ENCODE results near the gene PNPLA7.
A peak's percentile ranks its signal among the peaks of the same experiment; 100 is the strongest.

The PNPLA7 gene

DNA sequence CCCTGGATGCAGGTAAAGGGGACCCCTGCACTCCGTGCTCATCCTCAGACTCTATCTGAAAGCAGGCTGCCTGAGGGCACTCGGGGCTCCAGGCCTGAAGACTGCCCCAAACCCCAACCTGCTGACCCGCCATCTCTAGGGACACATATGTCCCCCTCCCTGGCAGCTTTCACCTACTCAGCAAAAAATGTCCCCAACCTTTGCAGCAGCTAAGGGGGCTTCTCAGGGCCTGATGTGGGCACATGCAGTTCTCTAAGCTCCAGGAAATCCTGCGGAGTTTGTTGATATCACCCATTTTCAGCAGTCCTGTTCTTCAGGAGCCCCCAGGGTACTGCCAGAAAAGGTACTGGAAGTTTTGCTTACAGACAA lies 30.7 kb upstream of the PNPLA7 start:
- TF ChIP-seq, protein P1, sequence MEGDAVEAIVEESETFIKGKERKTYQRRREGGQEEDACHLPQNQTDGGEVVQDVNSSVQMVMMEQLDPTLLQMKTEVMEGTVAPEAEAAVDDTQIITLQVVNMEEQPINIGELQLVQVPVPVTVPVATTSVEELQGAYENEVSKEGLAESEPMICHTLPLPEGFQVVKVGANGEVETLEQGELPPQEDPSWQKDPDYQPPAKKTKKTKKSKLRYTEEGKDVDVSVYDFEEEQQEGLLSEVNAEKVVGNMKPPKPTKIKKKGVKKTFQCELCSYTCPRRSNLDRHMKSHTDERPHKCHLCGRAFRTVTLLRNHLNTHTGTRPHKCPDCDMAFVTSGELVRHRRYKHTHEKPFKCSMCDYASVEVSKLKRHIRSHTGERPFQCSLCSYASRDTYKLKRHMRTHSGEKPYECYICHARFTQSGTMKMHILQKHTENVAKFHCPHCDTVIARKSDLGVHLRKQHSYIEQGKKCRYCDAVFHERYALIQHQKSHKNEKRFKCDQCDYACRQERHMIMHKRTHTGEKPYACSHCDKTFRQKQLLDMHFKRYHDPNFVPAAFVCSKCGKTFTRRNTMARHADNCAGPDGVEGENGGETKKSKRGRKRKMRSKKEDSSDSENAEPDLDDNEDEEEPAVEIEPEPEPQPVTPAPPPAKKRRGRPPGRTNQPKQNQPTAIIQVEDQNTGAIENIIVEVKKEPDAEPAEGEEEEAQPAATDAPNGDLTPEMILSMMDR (IDR thresholded peaks at IDR 0.05) = no peak

DNA sequence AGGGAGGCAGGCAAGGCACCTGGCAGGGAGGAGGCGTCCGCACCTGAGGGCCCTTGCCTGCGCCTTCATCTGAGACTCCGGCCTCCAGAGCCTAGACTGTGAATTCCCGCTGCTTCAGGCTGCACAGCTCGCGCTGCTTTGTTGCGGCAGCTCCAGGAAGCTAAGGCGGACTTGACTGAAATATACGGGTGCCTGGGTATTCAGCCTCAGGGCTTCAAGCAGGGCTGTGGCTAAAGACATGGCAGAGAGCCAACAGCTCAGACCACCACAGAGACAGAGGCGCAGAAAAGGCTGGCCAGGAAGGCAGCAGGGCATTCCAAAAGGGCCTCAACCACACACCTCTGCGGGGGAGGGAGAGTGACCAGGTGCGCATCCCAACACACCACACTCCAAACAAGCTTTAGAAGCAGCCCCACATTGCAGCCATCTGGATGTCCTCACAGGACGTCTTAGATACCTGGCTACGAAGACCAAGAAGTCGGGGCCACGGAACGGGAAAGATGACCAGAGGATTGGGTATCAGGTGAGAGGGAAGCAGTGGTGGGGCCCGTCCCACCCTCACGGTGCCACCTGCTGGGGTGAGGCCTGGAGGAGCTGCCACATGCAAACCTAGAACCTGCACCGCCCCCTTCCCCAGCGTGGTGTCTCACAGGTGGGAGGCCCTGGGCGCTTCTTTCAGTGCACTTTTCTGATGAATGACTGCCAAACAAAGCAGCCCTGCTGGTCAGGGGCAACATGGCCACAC lies 30.2 kb upstream of the PNPLA7 start:
- TF ChIP-seq, protein P1 (IDR thresholded peaks at IDR 0.05) = no peak

DNA sequence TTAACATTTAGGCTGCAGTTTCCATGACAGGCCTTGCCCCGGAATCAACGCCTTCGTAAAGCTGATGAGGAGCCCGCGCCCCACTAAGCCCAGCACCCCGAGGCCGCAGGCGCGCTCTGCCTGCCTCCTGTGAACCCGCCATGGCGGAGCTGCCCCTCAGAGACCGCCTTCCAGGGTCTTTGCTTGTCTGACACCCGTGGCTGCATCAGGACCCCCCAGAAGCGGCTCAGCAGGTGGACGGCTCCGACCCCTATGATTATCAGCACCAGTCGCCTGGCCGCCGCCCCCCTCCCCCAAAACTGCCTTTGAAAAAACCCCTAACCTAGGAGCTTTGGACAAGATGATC lies 29.0 kb upstream of the PNPLA7 start:
- TF ChIP-seq, protein P1 (IDR thresholded peaks at IDR 0.05) = no peak

DNA sequence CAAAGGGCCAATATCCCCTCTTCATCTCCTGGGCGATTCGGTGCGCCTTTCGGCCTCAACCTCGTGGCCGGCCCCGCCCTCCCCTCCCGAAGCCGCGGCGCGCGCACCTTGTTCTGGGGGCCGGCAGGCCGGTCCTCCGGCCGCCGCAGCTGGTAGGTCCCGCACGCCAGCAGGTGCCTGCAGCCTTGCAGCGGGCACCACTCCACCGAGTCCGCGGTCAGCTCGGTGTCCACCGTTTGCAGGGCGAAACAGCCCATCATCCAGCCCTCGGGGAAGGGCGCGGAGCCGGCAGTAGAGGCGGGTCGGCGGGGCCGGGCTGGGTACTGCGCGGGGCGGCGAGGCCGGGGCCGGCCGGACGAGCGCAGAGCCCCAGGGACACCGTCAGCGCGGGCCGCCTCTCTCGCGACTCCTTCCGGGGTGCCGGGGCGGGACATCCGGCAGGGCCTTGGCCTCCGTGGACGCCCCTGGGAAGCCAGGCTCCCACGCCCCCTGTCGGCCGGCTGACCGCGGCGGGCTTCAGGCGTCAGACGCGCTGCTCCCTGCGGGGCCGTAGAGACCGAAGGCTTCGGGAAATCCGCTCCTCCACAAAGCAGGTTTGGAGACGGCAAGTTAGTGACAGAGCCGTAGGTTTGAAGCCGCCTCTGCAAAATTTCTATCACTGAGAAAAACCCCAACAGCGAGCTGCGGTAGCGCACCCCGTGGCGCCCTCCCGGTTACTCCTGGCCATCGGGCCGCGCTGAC lies 28.5 kb upstream of the PNPLA7 start, which contains the start of gene DPH7:
Gene DPH7, minus strand, starts transcription at position 408 of the 741 bp plus-strand sequence. Its CDS starts 148 bp downstream, at position 260.
- TF ChIP-seq, protein P1 (IDR thresholded peaks at IDR 0.05) = peak; percentile 98

DNA sequence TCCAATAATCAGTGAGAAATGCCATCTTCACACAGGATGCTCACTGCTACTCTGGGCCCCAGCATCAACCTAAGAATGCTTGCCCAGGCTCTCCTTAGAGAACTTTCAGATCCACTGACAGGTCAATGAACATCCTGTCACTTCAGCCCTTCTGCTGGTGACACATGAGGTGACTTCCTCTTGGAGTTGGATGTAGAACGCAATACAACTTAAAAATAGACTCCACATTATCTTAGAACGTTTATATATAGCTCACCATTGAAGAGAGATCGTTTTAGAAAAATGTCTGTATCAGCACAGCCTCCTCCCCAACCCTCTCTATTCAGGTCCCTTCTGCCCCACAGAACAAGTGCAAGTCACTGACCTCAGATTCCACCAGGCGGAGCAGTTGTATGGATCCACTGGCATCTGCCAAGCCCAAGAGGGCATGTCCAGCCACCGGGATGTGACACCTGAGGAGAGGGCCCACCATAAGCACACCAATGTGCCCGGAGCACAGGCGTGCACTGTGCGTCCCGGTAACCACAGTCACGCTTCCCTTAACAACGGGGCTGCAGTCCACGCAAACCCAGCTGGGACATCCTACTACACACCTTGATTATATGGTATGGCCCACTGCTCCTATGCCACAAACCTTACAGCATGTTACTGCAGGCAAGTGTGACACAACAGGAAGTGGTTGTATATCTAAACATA lies 25.7 kb upstream of the PNPLA7 start:
- TF ChIP-seq, protein P1 (IDR thresholded peaks at IDR 0.05) = no peak

DNA sequence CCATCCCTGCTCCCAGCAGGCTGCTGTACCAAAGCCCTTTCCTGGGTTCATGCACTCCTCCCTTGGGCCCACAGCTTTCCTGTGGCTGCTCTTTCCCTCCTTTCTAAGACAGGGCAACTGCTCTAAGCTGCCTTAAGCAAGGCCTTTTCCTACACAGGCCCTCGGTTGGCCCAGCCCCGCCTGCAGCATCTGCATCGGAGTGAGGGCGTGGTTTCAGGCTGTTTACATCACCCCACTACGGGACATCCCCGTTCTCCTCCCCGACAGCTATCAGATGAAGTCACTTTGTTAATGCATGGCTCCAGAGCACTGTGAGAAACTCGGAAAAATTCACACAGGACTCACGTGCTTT lies 25.1 kb upstream of the PNPLA7 start:
- TF ChIP-seq, protein P1 (IDR thresholded peaks at IDR 0.05) = no peak

DNA sequence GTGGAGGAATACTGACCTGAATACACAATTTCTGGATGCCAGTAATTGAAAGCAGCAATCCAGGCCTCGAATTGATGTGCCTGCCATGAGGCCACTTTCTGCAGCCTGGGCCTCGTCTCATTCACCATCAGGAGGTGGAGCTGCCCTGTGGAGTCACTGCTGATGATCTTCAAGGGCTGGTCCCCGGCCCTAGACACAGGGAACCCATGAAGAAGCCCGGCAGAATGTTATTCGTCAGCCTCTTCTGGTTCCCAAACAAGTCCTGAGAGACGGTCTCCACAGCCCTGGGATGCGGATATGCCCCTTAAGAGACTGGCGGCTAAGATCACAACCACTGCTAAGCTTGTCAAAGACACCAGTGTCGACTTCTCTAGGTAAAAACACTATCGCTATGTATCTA lies 24.0 kb upstream of the PNPLA7 start:
- TF ChIP-seq, protein P1 (IDR thresholded peaks at IDR 0.05) = no peak
